Adipocyte (in vitro differentiated cells): ENCODE results near the gene OASL.
A peak's percentile ranks its signal among the peaks of the same experiment; 100 is the strongest.

Experiments
- DNase-seq: peaks from one replicate; pipeline ENCODE4 v3.0.0-alpha.2; 2015; ENCODE audit warnings: low read depth
- H3K27me3 ChIP-seq: replicated peaks from 2 replicates; pipeline ENCODE4 v1.7.0; 2013; ENCODE audit warnings: mild to moderate bottlenecking, low read length, moderate library complexity; ENCODE audit not compliant: control insufficient read depth, insufficient read depth
- H3K36me3 ChIP-seq: 2 replicates; pipeline ENCODE4 v1.7.0; 2013; ENCODE audit warnings: low read length, mild to moderate bottlenecking, moderate library complexity; ENCODE audit not compliant: control insufficient read depth, insufficient read depth, severe bottlenecking
- H3K4me1 ChIP-seq: 2 replicates; pipeline ENCODE4 v1.7.0; 2013; ENCODE audit warnings: mild to moderate bottlenecking, low read length, moderate library complexity; ENCODE audit not compliant: control insufficient read depth, insufficient read depth
- H3K4me3 ChIP-seq: 2 replicates; pipeline ENCODE4 v1.7.0; 2013; ENCODE audit warnings: mild to moderate bottlenecking, low read length, moderate library complexity
- H3K9ac ChIP-seq: 2 replicates; pipeline ENCODE4 v1.7.0; 2013; ENCODE audit warnings: mild to moderate bottlenecking, low read length, moderate library complexity
- H3K9me3 ChIP-seq: 2 replicates; pipeline ENCODE4 v1.7.0; 2013; ENCODE audit warnings: mild to moderate bottlenecking, low read length, moderate library complexity; ENCODE audit not compliant: control insufficient read depth

The OASL gene

DNA sequence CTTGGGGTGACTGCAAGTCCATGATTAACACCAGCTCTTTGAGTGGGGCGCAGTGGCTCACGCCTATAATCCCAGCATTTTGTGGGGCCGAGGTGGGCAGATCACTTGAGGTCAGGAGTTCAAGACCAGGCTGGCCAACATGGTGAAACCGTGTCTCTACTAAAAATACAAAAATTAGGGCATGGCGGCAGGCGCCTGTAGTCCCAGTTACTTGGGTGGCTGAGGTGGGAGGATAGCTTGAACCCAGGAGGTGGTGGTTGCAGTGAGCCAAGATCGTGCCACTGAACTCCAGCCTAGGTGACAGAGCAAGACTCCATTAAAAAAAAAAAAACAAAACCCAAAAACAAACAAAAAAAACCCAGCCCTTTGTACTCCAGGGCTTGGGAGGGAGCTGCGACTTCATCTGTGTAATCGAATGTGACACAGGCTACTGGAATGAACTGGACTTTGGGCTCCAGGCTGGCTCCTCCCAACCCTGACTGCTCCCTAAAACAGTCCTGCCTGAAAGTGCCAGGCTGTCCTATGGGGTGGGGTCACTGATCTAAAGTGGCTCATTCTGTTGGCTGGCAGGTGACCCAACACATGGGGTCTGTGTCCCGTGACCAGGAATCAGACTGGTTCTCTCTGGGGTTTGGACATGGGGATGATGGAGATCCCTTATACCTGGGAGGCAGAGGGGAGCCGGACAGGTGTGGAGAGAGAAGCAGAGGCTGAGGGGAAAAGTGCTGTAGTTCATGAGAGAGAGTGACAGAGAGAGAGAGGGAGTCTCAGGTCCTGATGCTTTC is 13.4 kb downstream of the OASL start:
- no peak for DNase-seq
- Histone ChIP-seq H3K36me3 (peaks cover 21% of the 10 kb centered on the region), H3K4me3 (no peak overlapping the region), H3K4me1 (no peaks in the 10 kb centered on the region), H3K9ac (no peak overlapping the region), H3K9me3 (no peaks in the 10 kb centered on the region), H3K27me3 (no peaks in the 10 kb centered on the region)

DNA sequence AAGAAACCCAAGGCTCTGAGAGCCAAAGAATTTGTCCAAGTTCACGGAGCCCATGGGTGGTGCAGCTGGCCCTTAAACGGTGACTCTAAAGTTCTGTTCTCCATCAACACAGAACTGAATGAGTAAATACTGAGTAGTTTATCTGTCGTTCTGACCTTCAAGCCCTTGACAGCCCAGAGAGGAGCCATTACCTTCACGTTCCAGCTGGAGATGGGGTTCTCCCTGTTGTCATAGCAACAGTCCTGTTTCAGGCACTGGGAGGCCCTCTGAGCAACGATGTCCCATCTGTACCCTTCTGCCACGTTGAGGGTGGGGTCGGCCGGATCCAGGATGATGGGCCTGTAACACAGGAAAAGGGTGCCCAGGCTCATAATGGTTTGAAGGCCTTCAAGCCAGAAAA is 15.2 kb downstream of the OASL start:
- H3K36me3 ChIP-seq, result peaks cover 24% of the 10 kb centered on the region
- no peaks in the 10 kb centered on the region for H3K4me1 ChIP-seq
- H3K9me3 ChIP-seq, result no peaks in the 10 kb centered on the region
- no peak overlapping the region for H3K4me3 ChIP-seq
- H3K9ac ChIP-seq, result no peak overlapping the region
- no peaks in the 10 kb centered on the region for H3K27me3 ChIP-seq
- DNase-seq, result no peak

DNA sequence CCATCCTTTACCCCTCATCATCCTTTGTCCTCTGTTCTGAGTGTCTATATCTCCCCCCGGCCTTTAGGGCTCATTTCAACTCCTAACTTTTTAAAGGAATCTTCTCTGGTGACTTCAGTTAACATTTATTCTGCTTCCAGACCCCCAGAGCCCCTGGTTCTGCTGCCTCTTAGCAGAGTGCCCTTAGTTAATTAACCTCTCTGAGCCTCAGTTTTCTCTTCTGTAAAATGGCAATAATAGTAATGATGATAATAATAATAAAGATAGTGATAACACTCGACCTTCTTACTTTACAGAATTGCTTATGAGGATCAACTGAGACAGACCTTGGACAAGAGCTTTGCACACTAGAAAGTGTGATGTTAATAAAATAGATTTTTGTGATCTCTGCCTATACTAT is 16.3 kb downstream of the OASL start:
- no peak overlapping the region for H3K9ac ChIP-seq
- H3K9me3 ChIP-seq, result no peaks in the 10 kb centered on the region
- no peak for DNase-seq
- H3K4me3 ChIP-seq, result no peak overlapping the region
- H3K4me1 ChIP-seq, result no peaks in the 10 kb centered on the region
- H3K36me3 ChIP-seq, result peaks cover 18% of the 10 kb centered on the region
- H3K27me3 ChIP-seq, result no peaks in the 10 kb centered on the region

DNA sequence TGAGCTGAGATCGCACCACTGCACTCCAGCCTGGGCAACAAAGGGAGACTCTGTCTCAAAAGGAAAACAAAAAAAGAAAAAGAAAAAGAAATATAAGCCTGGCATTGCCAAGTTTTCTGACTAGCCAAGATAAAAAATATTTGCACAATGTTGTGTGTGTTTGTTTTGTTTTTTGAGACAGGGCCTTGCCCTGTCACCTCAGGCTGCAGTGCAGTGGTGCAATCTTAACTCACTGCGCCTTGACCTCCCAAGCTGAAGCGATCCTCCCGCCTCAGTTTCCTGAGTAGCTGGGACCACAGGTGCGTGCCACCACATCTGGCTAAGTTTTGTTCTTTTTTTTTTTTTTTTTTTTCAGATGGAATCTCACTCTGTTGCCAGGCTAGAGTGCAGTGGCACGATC is 17.3 kb downstream of the OASL start:
- Histone ChIP-seq H3K9me3 (no peaks in the 10 kb centered on the region), H3K4me3 (no peak overlapping the region), H3K36me3 (peaks cover 11% of the 10 kb centered on the region), H3K4me1 (no peaks in the 10 kb centered on the region), H3K9ac (no peak overlapping the region), H3K27me3 (no peaks in the 10 kb centered on the region)
- no peak for DNase-seq

DNA sequence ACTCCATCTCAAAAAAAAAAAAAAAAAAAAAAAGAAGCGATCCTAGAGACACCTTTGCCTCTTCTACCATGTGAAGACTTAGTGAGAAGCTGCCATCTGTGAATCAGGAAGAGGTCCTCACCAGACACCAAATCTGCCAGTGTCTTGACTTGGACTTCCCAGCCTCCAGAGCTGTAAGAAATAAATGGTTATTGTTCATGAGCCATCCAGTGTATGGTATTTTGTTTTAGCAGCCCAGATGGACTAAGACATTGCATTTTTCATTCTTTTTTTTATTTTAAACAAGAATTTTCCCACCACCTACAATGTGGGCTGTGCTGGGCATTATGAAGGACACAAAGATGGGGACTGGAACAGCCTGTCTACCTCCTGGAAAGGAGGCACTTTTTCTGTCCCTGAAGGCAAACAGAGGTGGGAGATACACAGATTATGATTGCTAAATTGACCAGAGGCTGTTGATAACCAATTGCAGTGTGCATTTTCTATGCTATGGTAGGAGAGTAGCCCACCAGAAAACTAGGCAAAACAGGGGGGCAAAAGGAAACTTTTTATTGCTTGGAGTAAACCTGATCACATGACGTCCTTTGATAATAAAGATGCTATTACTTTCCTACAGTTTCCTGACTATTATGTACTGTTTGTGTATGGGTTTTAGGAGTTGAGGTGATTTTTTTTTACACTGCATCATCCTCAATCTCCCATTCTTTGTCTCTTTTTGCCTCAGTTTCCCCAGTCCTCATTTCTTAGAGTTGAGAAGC is 20.0 kb downstream of the OASL start:
- no peak overlapping the region for H3K4me3 ChIP-seq
- H3K36me3 ChIP-seq, result peaks cover 8% of the 10 kb centered on the region
- H3K9me3 ChIP-seq, result no peaks in the 10 kb centered on the region
- DNase-seq, result no peak
- H3K9ac ChIP-seq, result no peak overlapping the region
- H3K27me3 ChIP-seq, result no peaks in the 10 kb centered on the region
- peaks cover 9% of the 10 kb centered on the region for H3K4me1 ChIP-seq

DNA sequence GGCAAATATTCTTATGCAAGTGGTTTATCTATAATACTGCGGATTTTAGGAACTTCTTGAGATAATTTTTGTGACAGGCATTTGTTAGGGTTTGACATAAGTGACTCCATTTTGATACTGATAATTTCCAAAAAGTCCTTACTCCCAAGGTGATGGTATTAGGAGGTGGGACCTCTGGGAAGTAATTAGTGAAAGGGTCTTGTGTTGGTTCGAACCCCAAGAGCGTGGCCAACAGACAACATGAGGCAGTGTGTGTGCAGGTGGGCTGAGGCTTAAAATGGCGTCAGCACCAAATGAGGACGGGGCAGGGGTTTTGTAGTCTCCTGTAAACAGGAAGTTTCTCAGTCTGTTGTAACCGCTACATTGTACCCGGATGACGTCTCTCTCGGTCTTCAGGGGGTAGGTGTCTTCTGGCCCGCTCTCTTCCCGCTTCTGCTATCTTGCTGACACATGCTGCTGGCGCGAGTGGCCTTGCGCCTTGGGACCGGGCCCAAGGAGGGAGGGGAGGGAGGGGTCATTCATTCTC is 21.0 kb downstream of the OASL start:
- H3K4me1 ChIP-seq, result peaks cover 9% of the 10 kb centered on the region
- no peak for DNase-seq
- no peak overlapping the region for H3K4me3 ChIP-seq
- peaks cover 5% of the 10 kb centered on the region for H3K36me3 ChIP-seq
- no peaks in the 10 kb centered on the region for H3K9me3 ChIP-seq
- no peak overlapping the region for H3K9ac ChIP-seq
- no peaks in the 10 kb centered on the region for H3K27me3 ChIP-seq

DNA sequence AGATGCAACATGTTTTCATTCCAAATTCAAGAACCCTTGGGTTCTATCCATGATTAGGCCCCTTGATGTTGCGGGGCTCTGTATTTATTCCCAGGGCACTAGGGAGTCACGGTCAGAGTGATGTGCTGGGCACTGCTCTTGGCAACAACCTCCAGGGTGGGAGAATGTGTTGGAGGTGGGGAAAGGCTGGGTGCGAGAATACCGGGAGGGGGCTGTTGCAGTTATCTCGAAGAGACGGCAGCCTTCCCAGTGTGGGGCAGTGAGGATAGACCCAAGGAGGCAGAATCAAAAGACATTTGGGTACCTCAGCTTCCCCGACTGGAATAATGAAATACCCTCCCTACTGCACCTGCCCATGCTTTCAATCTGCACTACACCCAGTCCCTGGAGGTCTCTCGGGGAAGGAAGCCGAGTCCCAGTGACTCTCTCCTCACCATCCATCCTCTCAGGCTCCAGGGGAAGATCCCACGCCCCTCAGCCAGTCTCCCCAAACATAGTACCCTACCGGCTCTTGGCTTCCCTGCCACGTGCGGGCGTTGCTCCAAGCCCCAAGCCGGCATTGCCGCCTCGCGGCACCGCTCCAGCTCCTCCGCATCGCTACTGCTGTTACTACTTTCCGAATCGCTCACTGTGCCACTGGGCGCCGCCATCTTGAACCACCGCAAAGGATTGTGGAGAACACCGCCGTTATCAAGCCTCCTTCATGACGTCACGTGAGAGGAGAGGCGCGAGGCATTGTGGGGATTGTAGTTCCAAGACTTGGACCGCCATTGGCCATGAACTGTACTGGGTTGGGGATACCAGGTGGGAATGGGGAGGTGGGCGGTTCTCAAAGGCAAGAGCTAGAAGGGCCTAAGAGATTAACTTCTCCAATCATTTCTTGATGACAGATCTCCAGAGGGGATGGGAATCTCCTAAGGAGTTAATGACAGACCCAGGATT is 22.9 kb downstream of the OASL start, which contains the start of gene C12orf43:
TSS of gene C12orf43 (minus strand) at position 663 of the 942 bp plus-strand sequence. CDS start at position 650, 13 bp downstream.
- Histone ChIP-seq H3K4me1 (peaks cover 9% of the 10 kb centered on the region), H3K36me3 (peaks cover 13% of the 10 kb centered on the region), H3K9ac (peak within 1 kb of the TSS; percentile 85), H3K27me3 (no peaks in the 10 kb centered on the region), H3K4me3 (peak within 1 kb of the TSS; percentile 96), H3K9me3 (no peaks in the 10 kb centered on the region)
- DNase-seq, result peak; percentile 98

DNA sequence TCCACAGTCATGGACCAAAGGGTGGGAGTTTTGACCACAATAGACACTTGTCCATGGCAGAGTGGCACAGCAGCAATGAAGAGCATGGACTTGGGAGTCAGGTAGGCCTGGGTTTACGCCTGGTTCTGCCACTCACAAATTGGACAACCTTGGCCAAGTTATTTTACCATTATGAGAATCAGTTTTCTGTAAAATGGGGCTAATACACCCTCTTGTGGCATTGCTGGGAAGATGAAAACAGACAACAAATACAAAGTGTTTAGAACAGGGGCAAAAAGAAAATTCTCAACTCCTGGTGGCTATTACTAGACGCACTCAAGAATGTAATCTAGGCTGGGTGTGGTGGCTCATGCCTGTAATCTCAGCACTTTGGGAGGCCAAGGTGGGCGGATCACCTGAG is 25.3 kb downstream of the OASL start:
- Histone ChIP-seq H3K4me1 (peaks cover 9% of the 10 kb centered on the region), H3K9me3 (no peaks in the 10 kb centered on the region), H3K9ac (no peak overlapping the region), H3K36me3 (peaks cover 29% of the 10 kb centered on the region), H3K27me3 (no peaks in the 10 kb centered on the region), H3K4me3 (no peak overlapping the region)
- no peak for DNase-seq

DNA sequence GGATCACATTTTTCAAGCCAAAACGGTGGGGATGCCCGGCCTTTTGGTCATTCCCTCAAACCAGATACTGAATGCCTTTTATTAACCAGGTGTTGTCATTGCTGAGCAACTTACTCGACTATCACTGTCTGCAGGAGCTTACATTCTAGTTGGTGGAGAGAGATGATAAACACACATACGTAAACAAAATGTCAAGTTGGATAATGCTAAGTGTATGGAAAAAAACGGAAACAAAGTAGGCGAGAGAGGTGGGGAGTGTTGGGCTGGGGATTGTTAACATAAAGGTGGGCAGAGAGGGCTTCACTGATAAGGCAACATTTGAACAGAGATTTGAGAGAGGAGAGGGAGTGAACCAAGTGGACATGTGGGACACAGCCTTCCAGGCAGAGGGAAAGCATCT is 27.2 kb downstream of the OASL start:
- Histone ChIP-seq H3K36me3 (peaks cover 42% of the 10 kb centered on the region), H3K4me1 (peaks cover 9% of the 10 kb centered on the region), H3K9ac (no peak overlapping the region), H3K4me3 (no peak overlapping the region), H3K9me3 (no peaks in the 10 kb centered on the region), H3K27me3 (no peaks in the 10 kb centered on the region)
- no peak for DNase-seq

DNA sequence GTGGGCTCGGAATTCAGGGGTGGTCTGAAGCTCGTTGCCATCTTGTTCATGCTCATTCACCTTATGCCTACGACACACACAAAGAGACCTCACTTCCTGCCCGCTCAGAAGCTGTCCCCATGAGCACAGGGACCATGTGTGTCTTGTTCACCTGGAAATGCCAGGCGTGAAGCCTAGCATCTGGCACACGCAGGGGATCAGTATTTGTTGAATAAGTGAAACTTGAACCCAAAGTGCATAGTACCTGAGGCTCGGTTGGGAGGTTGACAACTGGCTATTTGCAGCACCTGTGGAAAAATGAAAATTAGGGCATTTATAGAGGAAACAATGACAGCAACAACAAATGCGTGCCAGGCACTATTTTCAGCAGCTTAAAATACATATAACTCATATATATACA is 28.2 kb downstream of the OASL start:
- Histone ChIP-seq H3K4me1 (peaks cover 8% of the 10 kb centered on the region), H3K9ac (no peak overlapping the region), H3K36me3 (peaks cover 46% of the 10 kb centered on the region)

More for the DNA sequence above, 28.2 kb downstream of the OASL start:
- H3K4me3 ChIP-seq, result no peak overlapping the region
- DNase-seq, result no peak
- no peaks in the 10 kb centered on the region for H3K27me3 ChIP-seq
- no peaks in the 10 kb centered on the region for H3K9me3 ChIP-seq
